ENCODE data around the gene AK2.

AK2 gene

DNA sequence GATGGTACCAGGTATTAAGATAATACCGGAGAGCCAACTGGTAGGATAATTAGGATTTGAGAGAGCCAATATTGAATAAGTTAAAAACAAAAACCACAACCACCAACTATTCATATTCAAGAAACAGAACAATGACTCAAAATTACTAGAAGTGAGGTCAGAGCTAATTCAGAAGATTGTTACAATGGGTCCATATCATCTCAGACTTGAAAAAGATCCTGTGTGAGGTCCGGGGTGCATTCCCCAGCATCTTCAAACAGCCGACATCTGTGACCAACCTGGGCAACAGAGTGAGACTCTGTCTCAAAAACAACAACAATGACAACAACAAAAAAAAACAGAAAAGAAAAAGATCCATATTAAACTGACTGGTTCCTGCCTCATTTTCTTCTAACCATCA lies 18.6 kb downstream of the AK2 start:
- Histone ChIP-seq H4K5ac (ENCODE audit: low read length) (no peak overlapping the region), H2AK5ac (ENCODE audit: low read length) (no peak overlapping the region), H3K23ac (ENCODE audit: low read length) (no peak overlapping the region), H3K79me1 (ENCODE audit: low read length) (peaks cover 2% of the 10 kb centered on the region), H2BK5ac (ENCODE audit: low read length) (no peak overlapping the region), H3K4ac (ENCODE audit: low read depth, low read length) (no peak overlapping the region), H3K79me2 (ENCODE audit: control insufficient read depth, insufficient read depth, low read length) (no peaks in the 10 kb centered on the region), H4K8ac (ENCODE audit: low read depth, low read length) (no peak overlapping the region), H3K56ac (ENCODE audit: low read length) (no peak overlapping the region), H3K27me3 (ENCODE audit: insufficient read depth, low read length, poor library complexity) (no peaks in the 10 kb centered on the region), H3K27ac (ENCODE audit: low read depth, low read length) (no peak overlapping the region), H2BK15ac (replicated peaks; ENCODE audit: low read depth) (no peak overlapping the region), H3K18ac (ENCODE audit: low read length) (no peak overlapping the region), H3K4me3 (ENCODE audit: low read length) (no peak overlapping the region), H3K9ac (ENCODE audit: low read length) (no peak overlapping the region), H3K4me1 (ENCODE audit: control insufficient read depth, low read depth, low read length) (no peaks in the 10 kb centered on the region), H2BK120ac (ENCODE audit: low read depth, low read length) (no peak overlapping the region), H3K36me3 (ENCODE audit: control insufficient read depth, insufficient read depth, low read length) (peaks cover 3% of the 10 kb centered on the region), H3K4me2 (ENCODE audit: low read length) (no peak overlapping the region)
- no CpG with 5 or more reads among the region's 3 CpGs for WGBS (ENCODE audit: extremely low coverage, insufficient coverage, low lambda C conversion rate)
- DNase-seq, result no peak

DNA sequence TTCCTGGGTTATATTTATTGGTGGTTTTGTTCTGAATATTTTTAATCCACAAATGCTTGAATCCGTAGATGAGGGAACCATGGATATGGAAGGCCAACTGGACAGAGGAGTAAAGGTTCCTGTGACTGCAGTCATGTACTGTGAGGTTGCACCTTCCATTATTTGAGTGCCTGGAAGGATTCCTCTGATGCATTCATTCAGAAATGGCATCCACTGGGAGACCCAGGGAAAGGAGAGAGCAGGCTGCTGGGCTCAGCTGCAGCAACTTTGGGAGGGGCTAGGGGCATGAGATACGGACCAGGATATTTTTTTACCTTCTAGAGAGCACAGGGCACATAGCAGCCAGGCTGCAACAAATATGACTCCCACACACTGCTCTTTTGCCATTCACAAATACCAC lies 19.5 kb downstream of the AK2 start:
- no peak overlapping the region for H4K5ac ChIP-seq (ENCODE audit: low read length)
- H3K4me1 ChIP-seq (ENCODE audit: control insufficient read depth, low read depth, low read length), result no peaks in the 10 kb centered on the region
- no peak overlapping the region for H2BK5ac ChIP-seq (ENCODE audit: low read length)
- no peak overlapping the region for H2AK5ac ChIP-seq (ENCODE audit: low read length)
- H3K27me3 ChIP-seq (ENCODE audit: insufficient read depth, low read length, poor library complexity), result no peaks in the 10 kb centered on the region
- H3K4ac ChIP-seq (ENCODE audit: low read depth, low read length), result no peak overlapping the region
- peaks cover 7% of the 10 kb centered on the region for H3K36me3 ChIP-seq (ENCODE audit: control insufficient read depth, insufficient read depth, low read length)
- no peak overlapping the region for H3K9ac ChIP-seq (ENCODE audit: low read length)
- H3K79me1 ChIP-seq (ENCODE audit: low read length), result no peaks in the 10 kb centered on the region
- no peaks in the 10 kb centered on the region for H3K79me2 ChIP-seq (ENCODE audit: control insufficient read depth, insufficient read depth, low read length)
- H3K23ac ChIP-seq (ENCODE audit: low read length), result no peak overlapping the region
- no peak overlapping the region for H3K56ac ChIP-seq (ENCODE audit: low read length)
- H3K27ac ChIP-seq (ENCODE audit: low read depth, low read length), result no peak overlapping the region
- WGBS (ENCODE audit: extremely low coverage, insufficient coverage, low lambda C conversion rate), result no CpG with 5 or more reads among the region's 2 CpGs
- no peak overlapping the region for H3K18ac ChIP-seq (ENCODE audit: low read length)
- no peak overlapping the region for H2BK15ac ChIP-seq (replicated peaks; ENCODE audit: low read depth)
- no peak for DNase-seq
- no peak overlapping the region for H3K4me3 ChIP-seq (ENCODE audit: low read length)
- H2BK120ac ChIP-seq (ENCODE audit: low read depth, low read length), result no peak overlapping the region
- no peak overlapping the region for H4K8ac ChIP-seq (ENCODE audit: low read depth, low read length)
- no peak overlapping the region for H3K4me2 ChIP-seq (ENCODE audit: low read length)

DNA sequence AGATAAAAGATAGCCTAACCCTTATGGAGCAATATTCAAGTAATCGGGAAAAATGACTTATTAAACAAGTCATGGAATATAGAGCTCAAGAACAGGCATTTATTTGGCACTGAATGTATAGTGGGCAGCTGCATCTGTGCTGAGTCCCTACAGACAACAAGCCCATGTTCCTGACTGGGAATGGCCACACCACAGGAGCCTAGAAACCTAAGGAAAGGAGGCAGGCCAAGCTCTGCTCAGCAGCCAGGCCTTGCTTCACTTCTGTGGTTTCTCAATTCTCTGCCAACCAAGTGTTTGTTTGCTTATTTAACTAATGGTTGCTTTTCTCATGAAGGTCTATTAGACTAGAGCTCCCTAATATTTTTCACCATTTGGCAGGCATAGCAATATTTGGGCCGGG lies 21.5 kb downstream of the AK2 start:
- no peak overlapping the region for H2BK15ac ChIP-seq (replicated peaks; ENCODE audit: low read depth)
- DNase-seq, result no peak
- H3K4me3 ChIP-seq (ENCODE audit: low read length), result no peak overlapping the region
- H3K79me2 ChIP-seq (ENCODE audit: control insufficient read depth, insufficient read depth, low read length), result no peaks in the 10 kb centered on the region
- H2AK5ac ChIP-seq (ENCODE audit: low read length), result no peak overlapping the region
- no peaks in the 10 kb centered on the region for H3K4me1 ChIP-seq (ENCODE audit: control insufficient read depth, low read depth, low read length)
- H3K18ac ChIP-seq (ENCODE audit: low read length), result no peak overlapping the region
- no peak overlapping the region for H4K5ac ChIP-seq (ENCODE audit: low read length)
- no peaks in the 10 kb centered on the region for H3K79me1 ChIP-seq (ENCODE audit: low read length)
- H2BK120ac ChIP-seq (ENCODE audit: low read depth, low read length), result no peak overlapping the region
- no peak overlapping the region for H2BK5ac ChIP-seq (ENCODE audit: low read length)
- no peak overlapping the region for H3K23ac ChIP-seq (ENCODE audit: low read length)
- no peak overlapping the region for H3K4me2 ChIP-seq (ENCODE audit: low read length)
- no peaks in the 10 kb centered on the region for H3K27me3 ChIP-seq (ENCODE audit: insufficient read depth, low read length, poor library complexity)
- peaks cover 16% of the 10 kb centered on the region for H3K36me3 ChIP-seq (ENCODE audit: control insufficient read depth, insufficient read depth, low read length)
- H3K27ac ChIP-seq (ENCODE audit: low read depth, low read length), result no peak overlapping the region
- H3K9ac ChIP-seq (ENCODE audit: low read length), result no peak overlapping the region
- no peak overlapping the region for H4K8ac ChIP-seq (ENCODE audit: low read depth, low read length)
- no peak overlapping the region for H3K56ac ChIP-seq (ENCODE audit: low read length)
- no CpG with 5 or more reads among the region's 2 CpGs for WGBS (ENCODE audit: extremely low coverage, insufficient coverage, low lambda C conversion rate)
- H3K4ac ChIP-seq (ENCODE audit: low read depth, low read length), result no peak overlapping the region

DNA sequence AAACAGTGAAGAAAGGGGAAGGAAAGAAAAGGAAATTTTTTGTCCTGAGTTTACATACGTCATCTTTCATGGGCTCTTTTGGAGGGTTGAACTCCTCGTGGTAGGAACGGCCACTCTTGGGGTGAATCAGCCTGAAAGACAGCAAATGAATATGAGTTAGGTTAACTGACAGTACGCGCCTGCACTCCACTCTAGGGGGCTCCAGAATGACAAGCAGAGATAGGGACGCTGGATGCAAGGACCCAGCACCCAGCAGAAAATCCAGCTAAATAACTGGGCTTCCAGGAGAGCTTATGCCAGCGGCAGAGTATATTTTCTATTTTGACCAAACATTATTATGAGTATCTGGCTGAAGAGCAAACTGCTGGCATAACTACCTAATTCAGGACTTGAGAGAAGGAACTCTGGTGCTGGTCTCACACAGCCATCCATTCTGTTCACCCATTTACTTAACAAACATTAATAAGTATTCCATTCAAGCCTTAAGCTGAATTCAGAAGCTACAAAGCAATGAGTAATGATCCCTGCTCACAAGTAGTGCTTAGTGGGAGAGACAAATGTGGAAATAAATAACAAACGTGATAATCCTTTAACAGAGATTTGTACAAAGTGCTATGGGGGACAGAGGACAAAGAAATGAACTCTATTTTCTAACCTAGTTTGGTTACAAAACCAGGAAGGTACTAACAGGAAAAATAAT lies 22.1 kb downstream of the AK2 start:
- Histone ChIP-seq H3K18ac (ENCODE audit: low read length) (no peak overlapping the region), H4K5ac (ENCODE audit: low read length) (no peak overlapping the region), H3K79me1 (ENCODE audit: low read length) (no peaks in the 10 kb centered on the region), H2AK5ac (ENCODE audit: low read length) (no peak overlapping the region), H3K4ac (ENCODE audit: low read depth, low read length) (no peak overlapping the region), H3K27me3 (ENCODE audit: insufficient read depth, low read length, poor library complexity) (no peaks in the 10 kb centered on the region), H2BK15ac (replicated peaks; ENCODE audit: low read depth) (no peak overlapping the region), H2BK120ac (ENCODE audit: low read depth, low read length) (no peak overlapping the region), H2BK5ac (ENCODE audit: low read length) (no peak overlapping the region), H3K4me2 (ENCODE audit: low read length) (no peak overlapping the region), H3K23ac (ENCODE audit: low read length) (no peak overlapping the region), H3K4me3 (ENCODE audit: low read length) (no peak overlapping the region), H4K8ac (ENCODE audit: low read depth, low read length) (no peak overlapping the region), H3K4me1 (ENCODE audit: control insufficient read depth, low read depth, low read length) (no peaks in the 10 kb centered on the region), H3K79me2 (ENCODE audit: control insufficient read depth, insufficient read depth, low read length) (no peaks in the 10 kb centered on the region), H3K36me3 (ENCODE audit: control insufficient read depth, insufficient read depth, low read length) (peaks cover 13% of the 10 kb centered on the region), H3K56ac (ENCODE audit: low read length) (no peak overlapping the region), H3K27ac (ENCODE audit: low read depth, low read length) (no peak overlapping the region), H3K9ac (ENCODE audit: low read length) (no peak overlapping the region)
- DNase-seq, result no peak
- WGBS (ENCODE audit: extremely low coverage, insufficient coverage, low lambda C conversion rate), result no CpG with 5 or more reads among the region's 8 CpGs

DNA sequence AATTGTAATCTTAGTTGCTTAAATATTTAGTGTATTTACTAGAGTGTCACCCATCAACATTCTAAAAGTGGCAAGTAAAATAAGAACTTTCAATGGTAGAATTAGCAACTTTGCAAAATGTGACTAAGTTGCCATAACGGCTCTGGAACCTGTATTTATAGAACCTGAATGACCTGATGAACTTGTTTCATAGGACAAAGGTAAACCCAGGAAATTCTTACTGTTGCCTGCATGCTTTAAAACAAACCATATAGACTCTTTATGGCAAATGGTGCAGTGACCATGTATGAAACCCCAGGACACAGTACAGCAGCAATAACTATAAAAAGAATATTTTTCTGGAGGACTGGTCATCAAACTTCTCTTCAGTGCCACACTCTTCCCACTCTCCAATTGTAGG lies 22.9 kb downstream of the AK2 start:
- no peaks in the 10 kb centered on the region for H3K4me1 ChIP-seq (ENCODE audit: control insufficient read depth, low read depth, low read length)
- no peaks in the 10 kb centered on the region for H3K79me1 ChIP-seq (ENCODE audit: low read length)
- H3K79me2 ChIP-seq (ENCODE audit: control insufficient read depth, insufficient read depth, low read length), result no peaks in the 10 kb centered on the region
- no peak overlapping the region for H2BK120ac ChIP-seq (ENCODE audit: low read depth, low read length)
- no peak overlapping the region for H4K5ac ChIP-seq (ENCODE audit: low read length)
- no peak overlapping the region for H2BK5ac ChIP-seq (ENCODE audit: low read length)
- no peak overlapping the region for H3K23ac ChIP-seq (ENCODE audit: low read length)
- no CpG with 5 or more reads among the region's 1 CpG for WGBS (ENCODE audit: extremely low coverage, insufficient coverage, low lambda C conversion rate)
- H3K9ac ChIP-seq (ENCODE audit: low read length), result no peak overlapping the region
- no peak overlapping the region for H3K56ac ChIP-seq (ENCODE audit: low read length)
- H2BK15ac ChIP-seq (replicated peaks; ENCODE audit: low read depth), result no peak overlapping the region
- H3K36me3 ChIP-seq (ENCODE audit: control insufficient read depth, insufficient read depth, low read length), result peaks cover 13% of the 10 kb centered on the region
- no peak overlapping the region for H3K27ac ChIP-seq (ENCODE audit: low read depth, low read length)
- H2AK5ac ChIP-seq (ENCODE audit: low read length), result no peak overlapping the region
- H3K4me3 ChIP-seq (ENCODE audit: low read length), result no peak overlapping the region
- no peak overlapping the region for H3K18ac ChIP-seq (ENCODE audit: low read length)
- H3K27me3 ChIP-seq (ENCODE audit: insufficient read depth, low read length, poor library complexity), result no peaks in the 10 kb centered on the region
- no peak overlapping the region for H4K8ac ChIP-seq (ENCODE audit: low read depth, low read length)
- no peak for DNase-seq
- no peak overlapping the region for H3K4me2 ChIP-seq (ENCODE audit: low read length)
- no peak overlapping the region for H3K4ac ChIP-seq (ENCODE audit: low read depth, low read length)

DNA sequence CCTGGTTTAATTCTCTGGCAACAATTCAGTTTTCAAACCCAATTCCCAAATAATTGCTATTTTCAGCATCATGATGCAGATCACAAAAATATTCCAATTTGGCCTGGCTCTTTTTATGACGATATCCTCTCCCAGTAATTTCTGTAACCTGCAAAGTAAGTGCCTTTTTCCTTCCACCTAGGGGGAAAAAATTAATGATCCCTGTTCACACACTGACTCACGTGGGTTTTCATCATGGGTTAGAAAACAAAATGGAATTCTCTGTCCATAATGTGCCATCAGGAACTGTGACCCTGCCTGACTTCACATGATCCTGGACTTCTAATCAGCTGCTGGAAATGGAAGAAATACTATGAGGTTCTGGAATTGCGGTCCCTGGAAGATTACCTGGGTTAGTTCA lies 24.5 kb downstream of the AK2 start:
- no peak overlapping the region for H2AK5ac ChIP-seq (ENCODE audit: low read length)
- no peak overlapping the region for H3K9ac ChIP-seq (ENCODE audit: low read length)
- no peaks in the 10 kb centered on the region for H3K79me2 ChIP-seq (ENCODE audit: control insufficient read depth, insufficient read depth, low read length)
- peaks cover 15% of the 10 kb centered on the region for H3K36me3 ChIP-seq (ENCODE audit: control insufficient read depth, insufficient read depth, low read length)
- H3K27ac ChIP-seq (ENCODE audit: low read depth, low read length), result no peak overlapping the region
- no peak overlapping the region for H2BK120ac ChIP-seq (ENCODE audit: low read depth, low read length)
- WGBS (ENCODE audit: extremely low coverage, insufficient coverage, low lambda C conversion rate), result no CpG with 5 or more reads among the region's 3 CpGs
- no peak overlapping the region for H2BK5ac ChIP-seq (ENCODE audit: low read length)
- no peaks in the 10 kb centered on the region for H3K4me1 ChIP-seq (ENCODE audit: control insufficient read depth, low read depth, low read length)
- H3K4ac ChIP-seq (ENCODE audit: low read depth, low read length), result no peak overlapping the region
- H3K4me2 ChIP-seq (ENCODE audit: low read length), result no peak overlapping the region
- DNase-seq, result no peak
- no peak overlapping the region for H3K18ac ChIP-seq (ENCODE audit: low read length)
- H2BK15ac ChIP-seq (replicated peaks; ENCODE audit: low read depth), result no peak overlapping the region
- no peak overlapping the region for H3K4me3 ChIP-seq (ENCODE audit: low read length)
- no peak overlapping the region for H3K56ac ChIP-seq (ENCODE audit: low read length)
- H3K23ac ChIP-seq (ENCODE audit: low read length), result no peak overlapping the region
- H4K5ac ChIP-seq (ENCODE audit: low read length), result no peak overlapping the region
- H3K27me3 ChIP-seq (ENCODE audit: insufficient read depth, low read length, poor library complexity), result no peaks in the 10 kb centered on the region
- no peaks in the 10 kb centered on the region for H3K79me1 ChIP-seq (ENCODE audit: low read length)
- H4K8ac ChIP-seq (ENCODE audit: low read depth, low read length), result no peak overlapping the region

Measured in mesendoderm (in vitro differentiated cells).